ENCODE measurements around the gene DNTTIP2. TPM values are rescaled to one million over a fixed set of nuclear protein-coding genes. Genes with fewer than 3 reads are reported as not detected.
A peak's percentile ranks its signal among the peaks of the same experiment; 100 is the strongest.

The DNTTIP2 gene
- total and polyA plus RNA-seq, 9 of the 15 experiments (the other 6 are each of a cell fraction or from before 2014, with no cell fraction given), result 50.4 to 138 (median 97.0) TPM

DNA sequence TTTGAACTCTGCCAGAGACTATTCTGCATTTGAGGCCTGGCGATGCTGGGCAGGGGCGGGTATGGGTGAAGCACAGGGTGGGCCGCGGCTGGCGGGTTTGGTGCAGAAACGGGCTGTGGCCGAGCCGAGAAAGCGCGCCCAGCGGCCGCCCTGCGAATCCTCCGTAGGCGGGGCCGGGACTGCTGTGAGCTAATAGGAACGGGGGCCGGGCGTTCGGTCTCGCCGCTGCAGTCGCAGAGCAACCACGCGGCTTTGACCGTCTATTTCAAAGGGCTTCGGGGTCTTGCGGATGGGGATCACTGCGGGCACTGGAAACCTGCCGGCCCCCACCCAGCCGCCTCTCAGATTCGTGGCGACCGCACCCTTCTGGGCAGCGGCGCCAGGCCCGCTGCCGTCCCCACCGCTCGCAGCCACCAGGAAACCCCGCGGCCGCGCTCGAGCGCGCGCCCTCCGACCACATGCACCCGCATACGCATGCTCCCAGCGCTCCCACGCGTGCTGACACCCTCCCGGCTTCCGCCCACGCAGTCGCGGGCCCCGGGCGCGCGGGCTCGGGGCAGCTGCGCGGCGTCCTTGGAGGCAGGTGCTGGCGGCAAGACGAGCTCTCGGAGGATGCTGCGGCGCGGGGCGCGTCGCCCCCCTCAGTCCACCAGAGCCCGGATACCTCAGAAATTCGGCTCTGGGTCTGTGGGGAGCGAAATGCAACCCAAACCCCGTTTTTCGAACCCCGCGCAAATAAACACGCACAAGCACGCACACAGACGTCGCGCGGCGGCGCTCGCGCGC, 32.6 kb downstream of the DNTTIP2 start (continued):
- TF ChIP-seq RAD51 (IDR thresholded peaks at IDR 0.05; ENCODE audit: borderline replicate concordance, low read depth) (no peak), CREM (IDR thresholded peaks at IDR 0.05; ENCODE audit: low read depth) (peak; percentile 57), POLR2A (conservative IDR thresholded peaks at IDR 0.05) (peak; percentile 82), SAP30 (IDR thresholded peaks at IDR 0.05; ENCODE audit: borderline replicate concordance, insufficient read depth, low read depth, low read length, poor library complexity, severe bottlenecking) (peak; percentile 61), CBFA2T2 (conservative IDR thresholded peaks at IDR 0.05) (no peak), BRF1 (IDR thresholded peaks at IDR 0.05; ENCODE audit: borderline replicate concordance, extremely low read depth, insufficient read length) (no peak), TOE1 (IDR thresholded peaks at IDR 0.05; ENCODE audit: borderline replicate concordance) (peak; percentile 26; the same call in 1 of the 2 replicates), TOE1 (CRISPR knock-in tag; IDR thresholded peaks at IDR 0.05; ENCODE audit: borderline replicate concordance, low read depth) (no peak), NR1H2 (CRISPR knock-in tag; IDR thresholded peaks at IDR 0.05) (no peak), KDM5B (IDR thresholded peaks at IDR 0.05; ENCODE audit: insufficient replicate concordance, low read depth, low read length) (peak; percentile 76), SAFB (IDR thresholded peaks at IDR 0.05; ENCODE audit: borderline replicate concordance, low read depth, low read length) (peak; percentile 96), TGIF2 (CRISPR knock-in tag; IDR thresholded peaks at IDR 0.05) (peak; percentile 22; the same call in 1 of the 2 replicates), ZBTB26 (CRISPR knock-in tag; IDR thresholded peaks at IDR 0.05) (no peak), LARP7 (IDR thresholded peaks at IDR 0.05) (no peak), ZNF589 (CRISPR knock-in tag; IDR thresholded peaks at IDR 0.05; ENCODE audit: low read depth) (peak; percentile 55; the same call in 1 of the 2 replicates), SIN3A (IDR thresholded peaks at IDR 0.05; ENCODE audit: borderline replicate concordance in 2 of 2, control insufficient read depth in 1 of 2, low read depth in 2 of 2, low read length in 2 of 2) (0 out of 4 replicates have a peak, but pooled peaks of 1 of the 2 experiments have one; percentile 31), ZBTB7A (IDR thresholded peaks at IDR 0.05; ENCODE audit: borderline replicate concordance, control insufficient read depth, low read depth, low read length) (peak; percentile 66; the same call in 1 of the 2 replicates), KLF1 (tag; IDR thresholded peaks at IDR 0.05) (0 out of 2 replicates have a peak, but pooled peaks have one; percentile 19), MXI1 (IDR thresholded peaks at IDR 0.05; ENCODE audit: low read depth, low read length) (no peak), BHLHE40 (IDR thresholded peaks at IDR 0.05; ENCODE audit: low read length) (peak; percentile 64)
- TF ChIP-seq, protein P1, sequence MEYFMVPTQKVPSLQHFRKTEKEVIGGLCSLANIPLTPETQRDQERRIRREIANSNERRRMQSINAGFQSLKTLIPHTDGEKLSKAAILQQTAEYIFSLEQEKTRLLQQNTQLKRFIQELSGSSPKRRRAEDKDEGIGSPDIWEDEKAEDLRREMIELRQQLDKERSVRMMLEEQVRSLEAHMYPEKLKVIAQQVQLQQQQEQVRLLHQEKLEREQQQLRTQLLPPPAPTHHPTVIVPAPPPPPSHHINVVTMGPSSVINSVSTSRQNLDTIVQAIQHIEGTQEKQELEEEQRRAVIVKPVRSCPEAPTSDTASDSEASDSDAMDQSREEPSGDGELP (CRISPR knock-in tag; IDR thresholded peaks at IDR 0.05; ENCODE audit: borderline replicate concordance), result peak; percentile 44; the same call in 1 of the 2 replicates
- TF ChIP-seq, protein P2, sequence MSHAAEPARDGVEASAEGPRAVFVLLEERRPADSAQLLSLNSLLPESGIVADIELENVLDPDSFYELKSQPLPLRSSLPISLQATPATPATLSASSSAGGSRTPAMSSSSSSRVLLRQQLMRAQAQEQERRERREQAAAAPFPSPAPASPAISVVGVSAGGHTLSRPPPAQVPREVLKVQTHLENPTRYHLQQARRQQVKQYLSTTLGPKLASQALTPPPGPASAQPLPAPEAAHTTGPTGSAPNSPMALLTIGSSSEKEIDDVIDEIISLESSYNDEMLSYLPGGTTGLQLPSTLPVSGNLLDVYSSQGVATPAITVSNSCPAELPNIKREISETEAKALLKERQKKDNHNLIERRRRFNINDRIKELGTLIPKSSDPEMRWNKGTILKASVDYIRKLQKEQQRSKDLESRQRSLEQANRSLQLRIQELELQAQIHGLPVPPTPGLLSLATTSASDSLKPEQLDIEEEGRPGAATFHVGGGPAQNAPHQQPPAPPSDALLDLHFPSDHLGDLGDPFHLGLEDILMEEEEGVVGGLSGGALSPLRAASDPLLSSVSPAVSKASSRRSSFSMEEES (CRISPR knock-in tag; IDR thresholded peaks at IDR 0.05), result no peak
- TF ChIP-seq, protein P3, sequence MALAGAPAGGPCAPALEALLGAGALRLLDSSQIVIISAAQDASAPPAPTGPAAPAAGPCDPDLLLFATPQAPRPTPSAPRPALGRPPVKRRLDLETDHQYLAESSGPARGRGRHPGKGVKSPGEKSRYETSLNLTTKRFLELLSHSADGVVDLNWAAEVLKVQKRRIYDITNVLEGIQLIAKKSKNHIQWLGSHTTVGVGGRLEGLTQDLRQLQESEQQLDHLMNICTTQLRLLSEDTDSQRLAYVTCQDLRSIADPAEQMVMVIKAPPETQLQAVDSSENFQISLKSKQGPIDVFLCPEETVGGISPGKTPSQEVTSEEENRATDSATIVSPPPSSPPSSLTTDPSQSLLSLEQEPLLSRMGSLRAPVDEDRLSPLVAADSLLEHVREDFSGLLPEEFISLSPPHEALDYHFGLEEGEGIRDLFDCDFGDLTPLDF (CRISPR knock-in tag; IDR thresholded peaks at IDR 0.05), result peak; percentile 74; the same call in 1 of the 2 replicates

Measured in K562 (cell line).